SK-N-SH treated with all-trans-retinoic acid at 6 μM for 48 hours (cell line): ENCODE measurements around the gene AMBP.

ENCODE experiments used
- CREB5 ChIP-seq: fragments of 250-450 bp; sonication (Bioruptor Pico); IDR thresholded peaks from 2 replicates; pipeline ENCODE4 v1.5.1; 2020; ENCODE audit warnings: low read depth, mild to moderate bottlenecking, moderate library complexity
- ISL1 ChIP-seq: fragments of 250-450 bp; sonication (Bioruptor Pico); IDR thresholded peaks from 2 replicates; pipeline ENCODE4 v2.1.2; 2022; ENCODE audit warnings: mild to moderate bottlenecking, moderate library complexity
- OSR1 ChIP-seq: fragments of 250-450 bp; sonication (Bioruptor Pico); IDR thresholded peaks from 2 replicates; pipeline ENCODE4 v1.8.0; 2022; ENCODE audit warnings: moderate library complexity, mild to moderate bottlenecking, inconsistent platforms
- POU6F1 ChIP-seq: fragments of 250-450 bp; sonication (Bioruptor Pico); IDR thresholded peaks from 2 replicates; pipeline ENCODE4 v1.8.0; 2021; ENCODE audit warnings: low read depth, mild to moderate bottlenecking, moderate library complexity, borderline replicate concordance
- PPARA ChIP-seq: fragments of 250-450 bp; sonication (Bioruptor Pico); IDR thresholded peaks from 2 replicates; pipeline ENCODE4 v1.5.0; 2020; ENCODE audit warnings: mild to moderate bottlenecking, borderline replicate concordance
- TCF4 ChIP-seq: fragments of 250-450 bp; sonication (Bioruptor Pico); IDR thresholded peaks from 2 replicates; pipeline ENCODE4 v1.8.0; 2021; ENCODE audit warnings: mild to moderate bottlenecking, moderate library complexity, borderline replicate concordance
- TSHZ2 ChIP-seq: fragments of 250-450 bp; sonication (Bioruptor Pico); IDR thresholded peaks from 2 replicates; pipeline ENCODE4 v1.5.0; 2020; ENCODE audit warnings: mild to moderate bottlenecking, moderate library complexity
- ZC3H10 ChIP-seq: fragments of 250-450 bp; sonication (Bioruptor Pico); IDR thresholded peaks from 2 replicates; pipeline ENCODE4 v1.5.1; 2021; ENCODE audit warnings: mild to moderate bottlenecking, moderate library complexity
- ZFP30 ChIP-seq: fragments of 450-650 bp; formaldehyde crosslinking; IDR thresholded peaks from 2 replicates; pipeline ENCODE4 v1.5.0; 2022; ENCODE audit warnings: mild to moderate bottlenecking, moderate library complexity
- ZNF565 ChIP-seq: fragments of 450-650 bp; formaldehyde crosslinking; conservative IDR thresholded peaks from 2 replicates; pipeline ENCODE4 v1.5.0; 2020; ENCODE audit warnings: low read depth, mild to moderate bottlenecking, moderate library complexity
- ZNF8 ChIP-seq: fragments of 450-650 bp; formaldehyde crosslinking; IDR thresholded peaks from 2 replicates; pipeline ENCODE4 v1.5.0; 2020; ENCODE audit warnings: mild to moderate bottlenecking, moderate library complexity

GRCh38 chr9:114094971-114095370, 16.9 kb upstream of the AMBP start:
- TF ChIP-seq ZFP30 (CRISPR knock-in tag) (no peak), ZNF8 (CRISPR knock-in tag) (no peak), OSR1 (CRISPR knock-in tag) (no peak), CREB5 (no peak), ZNF565 (no peak), PPARA (CRISPR knock-in tag) (no peak), ZC3H10 (no peak), POU6F1 (no peak), ISL1 (CRISPR knock-in tag) (no peak), TCF4 (CRISPR knock-in tag) (no peak), TSHZ2 (CRISPR knock-in tag) (no peak)
